Measurements from ENCODE around the gene CCT7.

The CCT7 gene

GRCh38 chr2:73208258-73208657 lies 25.9 kb upstream of the CCT7 start:
- H3K4me1 ChIP-seq: peaks cover 14 to 17% (median 15%) of the 10 kb centered on the region in 10 experiments
- H3K9ac ChIP-seq: no peak overlapping the region
- no peak overlapping the region for H3K4me2 ChIP-seq
- H4K20me1 ChIP-seq: no peaks in the 10 kb centered on the region
- no peak overlapping the region for H3K4me3 ChIP-seq
- H3K36me3 ChIP-seq: no peaks in the 10 kb centered on the region
- peaks cover 3 to 14% (median 11%) of the 10 kb centered on the region in 11 experiments for H3K27me3 ChIP-seq
- TF ChIP-seq Cebpa-rat (IDR thresholded peaks at IDR 0.05): no peak
- no peak overlapping the region for H3K27ac ChIP-seq
- peaks cover 2 to 11% (median 4%) of the 10 kb centered on the region in 11 experiments; a peak in 21 of 22 replicates for H3K9me3 ChIP-seq (replicated peaks in 1 of 11)

GRCh38 chr2:73210019-73210418 lies 24.1 kb upstream of the CCT7 start:
- Histone ChIP-seq H3K27me3 (no peaks in the 10 kb centered on the region; a peak in 1 of 22 replicates), H3K4me3 (no peak overlapping the region), H4K20me1 (peaks cover 0 to 1% (median 0%) of the 10 kb centered on the region in 11 experiments; a peak in 1 of 22 replicates), H3K9ac (no peak overlapping the region), H3K4me2 (no peak overlapping the region), H3K9me3 (replicated peaks in 1 of 11) (no peaks in the 10 kb centered on the region), H3K4me1 (peaks cover 22 to 28% (median 26%) of the 10 kb centered on the region in 10 experiments), H3K36me3 (no peaks in the 10 kb centered on the region), H3K27ac (no peak overlapping the region)
- no peak for TF ChIP-seq Cebpa-rat (IDR thresholded peaks at IDR 0.05)

GRCh38 chr2:73210696-73211095 lies 23.4 kb upstream of the CCT7 start:
- peaks cover 0 to 8% (median 0%) of the 10 kb centered on the region in 11 experiments; a peak in 2 of 22 replicates for H4K20me1 ChIP-seq
- no peaks in the 10 kb centered on the region for H3K36me3 ChIP-seq
- H3K4me1 ChIP-seq: peaks cover 26 to 34% (median 31%) of the 10 kb centered on the region in 10 experiments
- no peak overlapping the region for H3K27ac ChIP-seq
- no peaks in the 10 kb centered on the region for H3K27me3 ChIP-seq
- no peak overlapping the region for H3K4me2 ChIP-seq
- no peak overlapping the region for H3K4me3 ChIP-seq
- TF ChIP-seq Cebpa-rat (IDR thresholded peaks at IDR 0.05): no peak
- H3K9me3 ChIP-seq (replicated peaks in 1 of 11): no peaks in the 10 kb centered on the region
- H3K9ac ChIP-seq: no peak overlapping the region

GRCh38 chr2:73212098-73212447 lies 22.0 kb upstream of the CCT7 start:
- Histone ChIP-seq H3K36me3 (no peaks in the 10 kb centered on the region), H3K4me1 (peaks cover 21 to 37% (median 32%) of the 10 kb centered on the region in 10 experiments), H3K4me2 (peak overlapping the region in 8 of 11 experiments; percentile 78 to 96 (median 88); a peak in 12 of 22 replicates), H3K27ac (no peak overlapping the region), H4K20me1 (peaks cover 0 to 22% (median 0%) of the 10 kb centered on the region in 11 experiments; a peak in 3 of 22 replicates), H3K27me3 (no peaks in the 10 kb centered on the region), H3K4me3 (no peak overlapping the region), H3K9ac (no peak overlapping the region; a peak in 2 of 22 replicates), H3K9me3 (replicated peaks in 1 of 11) (no peaks in the 10 kb centered on the region)
- TF ChIP-seq Cebpa-rat (IDR thresholded peaks at IDR 0.05): no peak

- H3K9ac ChIP-seq: peak overlapping the region in 8 of 11 experiments; percentile 90 to 97 (median 93); a peak in 15 of 22 replicates
- peaks cover 21 to 38% (median 32%) of the 10 kb centered on the region in 10 experiments for H3K4me1 ChIP-seq
- peaks cover 0 to 27% (median 0%) of the 10 kb centered on the region in 11 experiments; a peak in 5 of 22 replicates for H4K20me1 ChIP-seq
- no peaks in the 10 kb centered on the region for H3K27me3 ChIP-seq
- H3K9me3 ChIP-seq (replicated peaks in 1 of 11): no peaks in the 10 kb centered on the region
- TF ChIP-seq Cebpa-rat (IDR thresholded peaks at IDR 0.05): no peak
- peak overlapping the region in 3 of 11 experiments; percentile 90 to 98 (median 95); a peak in 4 of 22 replicates for H3K27ac ChIP-seq
- peak overlapping the region; percentile 74 to 96 (median 88) for H3K4me2 ChIP-seq
- H3K4me3 ChIP-seq: peak overlapping the region in 3 of 10 experiments; percentile 80 to 89 (median 80); a peak in 4 of 20 replicates
- no peaks in the 10 kb centered on the region for H3K36me3 ChIP-seq
Observed at GRCh38 chr2:73212448-73213176, 21.5 kb upstream of the CCT7 start.

- Histone ChIP-seq H3K27me3 (no peaks in the 10 kb centered on the region), H3K4me3 (peak within 1 kb of the TSS; percentile 76 to 93 (median 82)), H3K9ac (peak within 1 kb of the TSS; percentile 81 to 97 (median 92)), H3K4me1 (peaks cover 21 to 38% (median 32%) of the 10 kb centered on the region in 10 experiments), H3K27ac (peak within 1 kb of the TSS; percentile 66 to 98 (median 93)), H3K36me3 (peaks cover 0 to 17% (median 9%) of the 10 kb centered on the region in 11 experiments; a peak in 12 of 22 replicates), H4K20me1 (peaks cover 0 to 45% (median 10%) of the 10 kb centered on the region in 11 experiments; a peak in 10 of 22 replicates), H3K4me2 (peak within 1 kb of the TSS; percentile 74 to 96 (median 88)), H3K9me3 (replicated peaks in 1 of 11) (no peaks in the 10 kb centered on the region)
- TF ChIP-seq Cebpa-rat (IDR thresholded peaks at IDR 0.05): no peak
Observed at GRCh38 chr2:73214120-73215035, 19.7 kb upstream of the CCT7 start, which contains the start of gene SMYD5. TSS of gene SMYD5 (plus strand) at chr2:73214245. CDS start at chr2:73214267, 22 bp downstream.

GRCh38 chr2:73215254-73215653 lies 18.9 kb upstream of the CCT7 start:
- Histone ChIP-seq H3K9me3 (replicated peaks in 1 of 11) (no peaks in the 10 kb centered on the region), H3K27me3 (no peaks in the 10 kb centered on the region), H3K4me2 (peak overlapping the region; percentile 74 to 96 (median 88)), H3K4me1 (peaks cover 21 to 38% (median 32%) of the 10 kb centered on the region in 10 experiments), H3K9ac (peak overlapping the region in 8 of 11 experiments; percentile 81 to 97 (median 93); a peak in 8 of 22 replicates), H4K20me1 (peaks cover 0 to 50% (median 10%) of the 10 kb centered on the region in 11 experiments; a peak in 11 of 22 replicates), H3K27ac (0 out of 22 replicates have a peak overlapping the region, but pooled peaks of 3 of the 11 experiments have one; percentile 97 to 98 (median 97)), H3K36me3 (peaks cover 4 to 26% (median 17%) of the 10 kb centered on the region in 11 experiments; a peak in 14 of 22 replicates), H3K4me3 (peak overlapping the region; percentile 76 to 93 (median 82); a peak in 15 of 20 replicates)
- no peak for TF ChIP-seq Cebpa-rat (IDR thresholded peaks at IDR 0.05)

GRCh38 chr2:73217160-73217559 lies 16.9 kb upstream of the CCT7 start:
- peaks cover 0 to 56% (median 10%) of the 10 kb centered on the region in 11 experiments; a peak in 11 of 22 replicates for H4K20me1 ChIP-seq
- H3K4me1 ChIP-seq: peaks cover 21 to 35% (median 28%) of the 10 kb centered on the region in 10 experiments
- H3K9me3 ChIP-seq (replicated peaks in 1 of 11): no peaks in the 10 kb centered on the region
- no peaks in the 10 kb centered on the region for H3K27me3 ChIP-seq
- no peak overlapping the region for H3K27ac ChIP-seq
- H3K4me3 ChIP-seq: no peak overlapping the region
- H3K9ac ChIP-seq: no peak overlapping the region
- TF ChIP-seq Cebpa-rat (IDR thresholded peaks at IDR 0.05): peak in 1 of 11 experiments; percentile 33; a peak in 1 of 22 replicates
- peaks cover 21 to 45% (median 36%) of the 10 kb centered on the region in 11 experiments for H3K36me3 ChIP-seq
- no peak overlapping the region for H3K4me2 ChIP-seq

Measured in BLaER1 treated with 17β-estradiol and CSF1 and Interleukin-3, amounts not matched to agents 10 nM and 100 nM (cell line).